K562 (cell line): ENCODE data around the gene ACTG2. TPM values are rescaled to one million over a fixed set of nuclear protein-coding genes. Genes with fewer than 3 reads are reported as not detected.

Experiments
- DLX4 ChIP-seq: fragments of 250-450 bp; sonication (Bioruptor Pico); IDR thresholded peaks from 2 replicates; pipeline ENCODE4 v1.6.1; 2021; ENCODE audit warnings: mild to moderate bottlenecking
- DPF2 ChIP-seq: fragments of 450-650 bp; IDR thresholded peaks from 2 replicates; pipeline ENCODE4 v1.6.1; 2016
- RBM14 ChIP-seq: fragments of 200-400 bp; formaldehyde crosslinking; IDR thresholded peaks from 2 replicates; pipeline ENCODE4 v1.6.1; 2018; ENCODE audit warnings: low read depth, mild to moderate bottlenecking, low read length, moderate library complexity, borderline replicate concordance; ENCODE audit not compliant: insufficient read depth
- RBM25 ChIP-seq: fragments of 200-400 bp; formaldehyde crosslinking; IDR thresholded peaks from 2 replicates; pipeline ENCODE4 v1.6.1; 2018; ENCODE audit warnings: low read length, low read depth, moderate library complexity; ENCODE audit not compliant: severe bottlenecking
- RFX1 ChIP-seq: fragments of 450-650 bp; IDR thresholded peaks from 2 replicates; pipeline ENCODE4 v1.6.1; 2016; ENCODE audit warnings: mild to moderate bottlenecking, moderate library complexity
- RFX5 ChIP-seq: IDR thresholded peaks from 2 replicates; pipeline ENCODE4 v1.6.1; 2011; ENCODE audit warnings: low read depth, mild to moderate bottlenecking, improper control_type of control experiment, low read length
- TCF7 ChIP-seq: sonication (generic); IDR thresholded peaks from 2 replicates; pipeline ENCODE4 v1.6.1; 2016; ENCODE audit warnings: antibody characterized with exemption, borderline replicate concordance
- TOE1 ChIP-seq, 2 experiments: fragments of 450-650 bp in 1 of 2; sonication (generic) in 1 of 2; formaldehyde crosslinking in 1 of 2; IDR thresholded peaks; 2 replicates each; pipeline versions ENCODE4 v1.7.1 to v1.8.0; 2016 to 2022; ENCODE audit warnings: borderline replicate concordance in 2 of 2, mild to moderate bottlenecking in 2 of 2, antibody characterized with exemption in 1 of 2, inconsistent platforms in 1 of 2, low read depth in 1 of 2, missing genetic modification reagents in 1 of 2, moderate library complexity in 1 of 2
- polyA plus RNA-seq, 8 experiments: library from polyadenylated mRNA; depleted of rRNA in 4 of 8; stranded (reverse) in 5 of 8; unstranded in 3 of 8; fragments of >200 nt; fragmentation: Nextera tagmentation in 2 of 8; fragmentation: Illumina TruSeq in 1 of 8; extraction: Ambion mirVana in 2 of 8; extraction: Trizol in 1 of 8; gene quantifications; 2 replicates each; pipeline versions ENCODE4 v1.2.1 to v1.2.3, GENCODE V29; 2011 to 2014; ENCODE audit warnings: inconsistent platforms in 1 of 8, missing spikeins in 1 of 8
- total RNA-seq, 7 experiments: library from RNA; depleted of rRNA in 6 of 7; stranded (reverse); fragments of >200 nt in 6 of 7; fragmentation: Illumina TruSeq in 2 of 7; extraction: Trizol in 2 of 7; gene quantifications; 2 replicates each; pipeline versions ENCODE4 v1.2.1 to v1.2.3, GENCODE V29; 2011 to 2021; ENCODE audit warnings: low replicate concordance in 1 of 7
- TF ChIP-seq, protein P1 (sequence below): fragments of 450-650 bp; IDR thresholded peaks from 2 replicates; pipeline ENCODE4 v1.6.1; 2016; ENCODE audit warnings: mild to moderate bottlenecking, moderate library complexity
- TF ChIP-seq, protein P2 (sequence below): sonication (generic); formaldehyde crosslinking; IDR thresholded peaks from 2 replicates; pipeline ENCODE4 v1.8.0; 2023; ENCODE audit warnings: mild to moderate bottlenecking, missing genetic modification reagents
- TF ChIP-seq, protein P3 (sequence below): sonication (generic); formaldehyde crosslinking; IDR thresholded peaks from 2 replicates; pipeline ENCODE4 v1.8.0; 2022; ENCODE audit warnings: missing genetic modification reagents, mild to moderate bottlenecking, moderate library complexity, borderline replicate concordance

ACTG2 gene
- total and polyA plus RNA-seq, 9 of the 15 experiments (the other 6 are each of a cell fraction or from before 2014, with no cell fraction given) = 0.06 to 0.60 TPM; not detected in 7

DNA sequence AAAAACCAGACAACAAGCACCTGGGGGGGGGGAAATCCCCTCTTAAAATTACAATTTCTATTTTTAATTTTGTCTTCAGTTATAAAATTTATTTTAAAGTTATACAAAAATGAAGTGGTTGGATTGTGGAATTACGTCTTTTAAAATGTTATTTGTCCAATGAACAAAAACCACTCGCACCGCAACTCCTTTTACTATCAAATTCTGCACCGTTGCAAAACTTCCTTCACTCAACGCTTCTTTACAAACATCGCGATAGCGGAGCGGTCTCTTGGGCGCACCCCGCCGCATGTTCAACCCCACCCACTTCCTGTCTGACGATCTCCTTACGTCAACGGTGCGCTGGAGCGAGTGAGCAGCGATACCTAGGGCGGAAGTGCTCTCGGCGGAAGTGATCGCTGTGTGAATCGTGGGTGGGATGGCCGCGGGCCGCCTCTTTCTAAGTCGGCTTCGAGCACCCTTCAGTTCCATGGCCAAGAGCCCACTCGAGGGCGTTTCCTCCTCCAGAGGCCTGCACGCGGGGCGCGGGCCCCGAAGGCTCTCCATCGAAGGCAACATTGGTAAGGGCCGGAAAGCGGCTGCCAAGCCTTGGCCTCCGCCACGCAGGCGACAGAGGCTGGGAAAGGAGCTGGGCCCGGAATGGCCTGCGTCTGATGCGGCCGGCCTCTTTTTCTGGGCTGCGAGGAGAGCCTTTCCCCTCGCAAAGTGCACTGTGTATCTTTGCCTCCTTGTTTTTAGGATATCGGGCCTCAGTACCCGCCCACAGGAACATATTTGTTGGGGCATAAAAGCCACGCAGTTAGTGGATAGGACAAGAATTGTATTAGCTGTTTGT, 33.9 kb downstream of the ACTG2 start, which contains the start of gene DGUOK (continued):
- TF ChIP-seq, protein P1, sequence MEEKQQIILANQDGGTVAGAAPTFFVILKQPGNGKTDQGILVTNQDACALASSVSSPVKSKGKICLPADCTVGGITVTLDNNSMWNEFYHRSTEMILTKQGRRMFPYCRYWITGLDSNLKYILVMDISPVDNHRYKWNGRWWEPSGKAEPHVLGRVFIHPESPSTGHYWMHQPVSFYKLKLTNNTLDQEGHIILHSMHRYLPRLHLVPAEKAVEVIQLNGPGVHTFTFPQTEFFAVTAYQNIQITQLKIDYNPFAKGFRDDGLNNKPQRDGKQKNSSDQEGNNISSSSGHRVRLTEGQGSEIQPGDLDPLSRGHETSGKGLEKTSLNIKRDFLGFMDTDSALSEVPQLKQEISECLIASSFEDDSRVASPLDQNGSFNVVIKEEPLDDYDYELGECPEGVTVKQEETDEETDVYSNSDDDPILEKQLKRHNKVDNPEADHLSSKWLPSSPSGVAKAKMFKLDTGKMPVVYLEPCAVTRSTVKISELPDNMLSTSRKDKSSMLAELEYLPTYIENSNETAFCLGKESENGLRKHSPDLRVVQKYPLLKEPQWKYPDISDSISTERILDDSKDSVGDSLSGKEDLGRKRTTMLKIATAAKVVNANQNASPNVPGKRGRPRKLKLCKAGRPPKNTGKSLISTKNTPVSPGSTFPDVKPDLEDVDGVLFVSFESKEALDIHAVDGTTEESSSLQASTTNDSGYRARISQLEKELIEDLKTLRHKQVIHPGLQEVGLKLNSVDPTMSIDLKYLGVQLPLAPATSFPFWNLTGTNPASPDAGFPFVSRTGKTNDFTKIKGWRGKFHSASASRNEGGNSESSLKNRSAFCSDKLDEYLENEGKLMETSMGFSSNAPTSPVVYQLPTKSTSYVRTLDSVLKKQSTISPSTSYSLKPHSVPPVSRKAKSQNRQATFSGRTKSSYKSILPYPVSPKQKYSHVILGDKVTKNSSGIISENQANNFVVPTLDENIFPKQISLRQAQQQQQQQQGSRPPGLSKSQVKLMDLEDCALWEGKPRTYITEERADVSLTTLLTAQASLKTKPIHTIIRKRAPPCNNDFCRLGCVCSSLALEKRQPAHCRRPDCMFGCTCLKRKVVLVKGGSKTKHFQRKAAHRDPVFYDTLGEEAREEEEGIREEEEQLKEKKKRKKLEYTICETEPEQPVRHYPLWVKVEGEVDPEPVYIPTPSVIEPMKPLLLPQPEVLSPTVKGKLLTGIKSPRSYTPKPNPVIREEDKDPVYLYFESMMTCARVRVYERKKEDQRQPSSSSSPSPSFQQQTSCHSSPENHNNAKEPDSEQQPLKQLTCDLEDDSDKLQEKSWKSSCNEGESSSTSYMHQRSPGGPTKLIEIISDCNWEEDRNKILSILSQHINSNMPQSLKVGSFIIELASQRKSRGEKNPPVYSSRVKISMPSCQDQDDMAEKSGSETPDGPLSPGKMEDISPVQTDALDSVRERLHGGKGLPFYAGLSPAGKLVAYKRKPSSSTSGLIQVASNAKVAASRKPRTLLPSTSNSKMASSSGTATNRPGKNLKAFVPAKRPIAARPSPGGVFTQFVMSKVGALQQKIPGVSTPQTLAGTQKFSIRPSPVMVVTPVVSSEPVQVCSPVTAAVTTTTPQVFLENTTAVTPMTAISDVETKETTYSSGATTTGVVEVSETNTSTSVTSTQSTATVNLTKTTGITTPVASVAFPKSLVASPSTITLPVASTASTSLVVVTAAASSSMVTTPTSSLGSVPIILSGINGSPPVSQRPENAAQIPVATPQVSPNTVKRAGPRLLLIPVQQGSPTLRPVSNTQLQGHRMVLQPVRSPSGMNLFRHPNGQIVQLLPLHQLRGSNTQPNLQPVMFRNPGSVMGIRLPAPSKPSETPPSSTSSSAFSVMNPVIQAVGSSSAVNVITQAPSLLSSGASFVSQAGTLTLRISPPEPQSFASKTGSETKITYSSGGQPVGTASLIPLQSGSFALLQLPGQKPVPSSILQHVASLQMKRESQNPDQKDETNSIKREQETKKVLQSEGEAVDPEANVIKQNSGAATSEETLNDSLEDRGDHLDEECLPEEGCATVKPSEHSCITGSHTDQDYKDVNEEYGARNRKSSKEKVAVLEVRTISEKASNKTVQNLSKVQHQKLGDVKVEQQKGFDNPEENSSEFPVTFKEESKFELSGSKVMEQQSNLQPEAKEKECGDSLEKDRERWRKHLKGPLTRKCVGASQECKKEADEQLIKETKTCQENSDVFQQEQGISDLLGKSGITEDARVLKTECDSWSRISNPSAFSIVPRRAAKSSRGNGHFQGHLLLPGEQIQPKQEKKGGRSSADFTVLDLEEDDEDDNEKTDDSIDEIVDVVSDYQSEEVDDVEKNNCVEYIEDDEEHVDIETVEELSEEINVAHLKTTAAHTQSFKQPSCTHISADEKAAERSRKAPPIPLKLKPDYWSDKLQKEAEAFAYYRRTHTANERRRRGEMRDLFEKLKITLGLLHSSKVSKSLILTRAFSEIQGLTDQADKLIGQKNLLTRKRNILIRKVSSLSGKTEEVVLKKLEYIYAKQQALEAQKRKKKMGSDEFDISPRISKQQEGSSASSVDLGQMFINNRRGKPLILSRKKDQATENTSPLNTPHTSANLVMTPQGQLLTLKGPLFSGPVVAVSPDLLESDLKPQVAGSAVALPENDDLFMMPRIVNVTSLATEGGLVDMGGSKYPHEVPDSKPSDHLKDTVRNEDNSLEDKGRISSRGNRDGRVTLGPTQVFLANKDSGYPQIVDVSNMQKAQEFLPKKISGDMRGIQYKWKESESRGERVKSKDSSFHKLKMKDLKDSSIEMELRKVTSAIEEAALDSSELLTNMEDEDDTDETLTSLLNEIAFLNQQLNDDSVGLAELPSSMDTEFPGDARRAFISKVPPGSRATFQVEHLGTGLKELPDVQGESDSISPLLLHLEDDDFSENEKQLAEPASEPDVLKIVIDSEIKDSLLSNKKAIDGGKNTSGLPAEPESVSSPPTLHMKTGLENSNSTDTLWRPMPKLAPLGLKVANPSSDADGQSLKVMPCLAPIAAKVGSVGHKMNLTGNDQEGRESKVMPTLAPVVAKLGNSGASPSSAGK = peak; percentile 64
- TF ChIP-seq DLX4 (CRISPR knock-in tag) (no peak), RFX1 (no peak), TOE1 (IDR thresholded peaks at IDR 0.05; ENCODE audit: borderline replicate concordance) (peak; percentile 45; the same call in 1 of the 2 replicates), TOE1 (CRISPR knock-in tag; IDR thresholded peaks at IDR 0.05; ENCODE audit: borderline replicate concordance, low read depth) (no peak), TCF7 (no peak), DPF2 (0 out of 2 replicates have a peak, but pooled peaks have one; percentile 30), RBM25 (peak; percentile 66), RBM14 (0 out of 2 replicates have a peak, but pooled peaks have one; percentile 48), RFX5 (no peak)
- TF ChIP-seq, protein P2, sequence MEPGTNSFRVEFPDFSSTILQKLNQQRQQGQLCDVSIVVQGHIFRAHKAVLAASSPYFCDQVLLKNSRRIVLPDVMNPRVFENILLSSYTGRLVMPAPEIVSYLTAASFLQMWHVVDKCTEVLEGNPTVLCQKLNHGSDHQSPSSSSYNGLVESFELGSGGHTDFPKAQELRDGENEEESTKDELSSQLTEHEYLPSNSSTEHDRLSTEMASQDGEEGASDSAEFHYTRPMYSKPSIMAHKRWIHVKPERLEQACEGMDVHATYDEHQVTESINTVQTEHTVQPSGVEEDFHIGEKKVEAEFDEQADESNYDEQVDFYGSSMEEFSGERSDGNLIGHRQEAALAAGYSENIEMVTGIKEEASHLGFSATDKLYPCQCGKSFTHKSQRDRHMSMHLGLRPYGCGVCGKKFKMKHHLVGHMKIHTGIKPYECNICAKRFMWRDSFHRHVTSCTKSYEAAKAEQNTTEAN = 0 out of 2 replicates have a peak, but pooled peaks have one; percentile 29
- TF ChIP-seq, protein P3, sequence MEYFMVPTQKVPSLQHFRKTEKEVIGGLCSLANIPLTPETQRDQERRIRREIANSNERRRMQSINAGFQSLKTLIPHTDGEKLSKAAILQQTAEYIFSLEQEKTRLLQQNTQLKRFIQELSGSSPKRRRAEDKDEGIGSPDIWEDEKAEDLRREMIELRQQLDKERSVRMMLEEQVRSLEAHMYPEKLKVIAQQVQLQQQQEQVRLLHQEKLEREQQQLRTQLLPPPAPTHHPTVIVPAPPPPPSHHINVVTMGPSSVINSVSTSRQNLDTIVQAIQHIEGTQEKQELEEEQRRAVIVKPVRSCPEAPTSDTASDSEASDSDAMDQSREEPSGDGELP (CRISPR knock-in tag) = peak; percentile 80
